HG03565 (cell line): ENCODE data around the gene LIM2.

Experiments used
- ATAC-seq: cut with Tn5 transposase; IDR thresholded peaks from one replicate; pipeline ENCODE4 v1.9.1; 2021; ENCODE audit warnings: mild to moderate bottlenecking, moderate library complexity; ENCODE audit not compliant: unreplicated experiment

Gene LIM2

GRCh38 chr19:51341066-51341465, 46.7 kb downstream of the LIM2 start:
- no peak for ATAC-seq

GRCh38 chr19:51339687-51340656, 47.8 kb downstream of the LIM2 start:
- ATAC-seq: peak; percentile 45

GRCh38 chr19:51339313-51339686, 48.5 kb downstream of the LIM2 start:
- ATAC-seq: no peak

GRCh38 chr19:51338563-51339312, 49.0 kb downstream of the LIM2 start:
- peak; percentile 42 for ATAC-seq

GRCh38 chr19:51337861-51338562, 49.8 kb downstream of the LIM2 start:
- no peak for ATAC-seq

GRCh38 chr19:51337141-51337860, 50.5 kb downstream of the LIM2 start:
- ATAC-seq: no peak

GRCh38 chr19:51333836-51334460, 53.8 kb downstream of the LIM2 start:
- ATAC-seq: no peak

- no peak for ATAC-seq
These were observed 56.1 kb downstream of the LIM2 start for GRCh38 chr19:51331716-51332115.

GRCh38 chr19:51331193-51331592, 56.6 kb downstream of the LIM2 start:
- no peak for ATAC-seq

GRCh38 chr19:51330366-51330765, 57.4 kb downstream of the LIM2 start:
- no peak for ATAC-seq
